Diencephalon (tissue), 1 donor: ENCODE results near the gene ZNF506. TPM values are rescaled to one million over a fixed set of nuclear protein-coding genes. Genes with fewer than 3 reads are reported as not detected.

Experiments used
- small RNA-seq: library from RNA; depleted of rRNA; stranded (forward); fragments of <200 nt; gene quantifications from one replicate; pipeline ENCODE3, GENCODE V24; 2014
- total RNA-seq: library from RNA; depleted of rRNA; stranded (reverse); fragments of >200 nt; gene quantifications from one replicate; pipeline ENCODE4 v1.2.3, GENCODE V29; 2014

Gene ZNF506
- total RNA-seq: 51.7 TPM

DNA sequence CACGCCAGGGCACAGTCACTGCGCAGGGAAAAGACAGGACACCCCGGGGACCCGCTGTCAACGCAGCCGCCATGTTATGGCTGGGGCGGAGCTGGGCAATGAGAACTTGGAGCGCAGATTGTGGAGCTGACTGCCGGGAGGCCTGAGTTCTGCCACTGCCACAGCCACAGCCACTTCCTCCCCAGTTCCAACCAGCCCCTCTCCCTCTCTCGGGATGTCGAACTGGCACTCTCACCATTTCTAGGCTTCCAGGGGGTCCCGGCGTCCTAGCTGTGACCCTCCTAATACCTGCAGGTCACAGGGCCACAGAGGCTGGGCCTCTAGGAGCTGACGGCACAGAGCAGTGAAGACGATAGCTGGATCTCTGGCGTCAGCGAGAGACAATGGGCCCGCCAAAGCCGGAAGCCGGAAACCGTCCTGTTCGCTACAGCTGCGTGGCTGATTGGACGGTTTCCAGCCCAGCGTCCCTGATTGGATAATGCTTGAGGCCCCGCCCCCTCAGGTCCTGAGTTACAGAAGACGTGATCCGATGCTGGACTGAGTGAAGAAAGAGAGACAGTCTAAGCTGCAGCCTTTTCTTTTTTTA, at the start of gene ZNF506:
Gene ZNF506 (minus strand): TSS at position 385 of the 586 bp plus-strand sequence. CDS start 147 bp downstream, at position 238.

DNA sequence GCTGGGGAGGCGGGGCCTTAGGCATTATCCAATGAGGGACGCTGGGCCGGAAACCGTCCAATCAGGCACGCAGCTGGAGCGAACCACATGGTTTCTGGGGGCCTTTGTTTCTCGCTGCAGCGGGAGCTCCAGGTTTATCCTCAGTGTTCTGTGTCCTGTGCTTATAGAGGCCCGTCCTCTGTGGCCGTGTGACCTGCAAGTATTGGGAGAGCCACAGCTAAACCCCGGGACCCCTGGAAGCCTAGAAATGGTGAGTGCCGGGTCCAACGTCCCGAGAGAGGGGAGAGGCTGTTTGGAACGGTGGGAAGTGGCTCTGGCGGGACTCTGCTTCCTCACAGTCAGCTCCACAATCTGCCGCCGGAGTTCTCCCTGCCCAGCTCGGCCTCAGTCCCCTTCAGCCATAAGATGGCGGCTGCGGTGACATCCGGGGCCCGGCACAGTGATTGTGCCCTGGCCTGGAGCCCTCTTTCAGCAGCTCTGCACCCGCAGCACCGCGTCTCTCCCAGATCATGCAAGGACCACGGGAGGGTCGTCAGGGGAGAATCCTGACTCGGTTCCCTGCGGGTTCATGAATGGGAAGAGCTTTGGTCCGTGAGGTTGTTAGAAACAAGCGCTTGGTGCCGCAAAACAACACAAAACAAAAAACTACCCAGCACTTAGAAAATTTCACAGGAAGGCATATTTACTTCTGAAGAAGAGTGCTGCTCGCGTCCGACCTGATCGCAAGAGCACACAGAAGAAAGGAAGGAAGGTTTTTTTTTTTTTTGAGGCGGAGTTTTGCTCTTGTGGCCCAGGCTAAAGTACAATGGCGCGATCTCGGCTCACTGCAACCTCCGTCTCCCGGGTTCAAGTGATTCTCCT, 44.4 kb upstream of the ZNF506 start, which contains the start of gene ZNF253:
Gene ZNF253 (plus strand): TSS at position 133 of the 861 bp plus-strand sequence. CDS start 115 bp downstream, at position 248.

Small RNA genes lying within 50 kb of the gene (small RNA-seq; reads per million reads assigned to genes)
- gene AC011477.5: not detected

Other genes starting within 250 kb of the ZNF506 start
- 10.6 TPM for gene PBX4, start 203.1 kb downstream of the ZNF506 start, total RNA-seq
- gene LPAR2, start 193.5 kb downstream of the ZNF506 start, total RNA-seq: 16.1 TPM
- 16.8 TPM for gene GMIP, start 178.1 kb downstream of the ZNF506 start, total RNA-seq
- 25.4 TPM for gene ATP13A1, start 158.1 kb downstream of the ZNF506 start, total RNA-seq
- 9.2 TPM for gene ZNF101, start 152.9 kb downstream of the ZNF506 start, total RNA-seq
- gene ZNF14, start 88.6 kb downstream of the ZNF506 start, total RNA-seq: 28.4 TPM
- gene ZNF253, start 44.1 kb upstream of the ZNF506 start, total RNA-seq: 30.9 TPM
- gene ZNF93, start 79.2 kb upstream of the ZNF506 start, total RNA-seq: 18.2 TPM
- gene ZNF682, start 217.8 kb upstream of the ZNF506 start, total RNA-seq: 12.9 TPM